ENCODE measurements around the gene PRDX6. TPM values are rescaled to one million over a fixed set of nuclear protein-coding genes. Genes with fewer than 3 reads are reported as not detected.
A peak's percentile ranks its signal among the peaks of the same experiment; 100 is the strongest.

Gene PRDX6
- total and polyA plus RNA-seq, 2 of the 4 experiments (the other 2 are of a cell fraction), result 373 to 426 TPM

DNA sequence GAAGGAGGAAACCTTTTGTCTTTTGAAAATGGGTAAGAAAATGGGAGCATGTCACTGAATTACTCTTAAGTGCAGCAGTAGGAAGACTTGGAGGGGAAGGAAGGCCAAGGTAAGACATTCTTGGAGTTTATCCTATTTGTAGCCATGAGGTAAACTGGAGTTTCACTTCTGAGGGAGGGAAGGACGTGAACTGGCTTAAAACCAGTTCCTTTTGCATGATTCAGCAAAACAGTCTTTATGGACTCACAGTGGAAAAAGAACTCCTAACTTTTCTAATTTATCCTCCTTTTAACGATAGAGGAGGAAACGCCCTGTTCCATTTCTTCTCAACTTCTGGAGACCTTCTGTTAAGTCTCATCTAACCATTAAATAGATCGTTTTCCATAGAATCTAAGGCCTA is 2.5 kb downstream of the PRDX6 start:
- Histone ChIP-seq H3K79me1 (ENCODE audit: low read depth in 1 of 2, low read length in 2 of 2) (peaks cover 22 to 66% of the 10 kb centered on the region in 2 experiments), H3K4me1 (ENCODE audit: control insufficient read depth, insufficient read depth, low read length) (peaks cover 7% of the 10 kb centered on the region), H2AFZ (replicated peaks; ENCODE audit: low read length, poor library complexity) (no peak overlapping the region), H4K8ac (ENCODE audit: low read depth in 2 of 2, low read length in 2 of 2) (peak overlapping the region in 1 of 2 experiments; percentile 2; a peak in 1 of 4 replicates), H3K27me3 (ENCODE audit: control insufficient read depth, insufficient read depth, low read length) (no peaks in the 10 kb centered on the region), H2AK5ac (ENCODE audit: low read depth, low read length) (no peak overlapping the region), H3K4me3 (ENCODE audit: insufficient read depth, low read depth, low read length) (no peak overlapping the region), H3K36me3 (ENCODE audit: control insufficient read depth, insufficient read depth, low read length) (peaks cover 23% of the 10 kb centered on the region), H3K4ac (ENCODE audit: low read depth, low read length) (no peak overlapping the region), H3K9me1 (ENCODE audit: insufficient read depth, low read length) (0 out of 2 replicates have a peak, but pooled peaks cover 3% of the 10 kb centered on the region), H4K5ac (ENCODE audit: low read depth, low read length) (no peak overlapping the region), H3K4me2 (ENCODE audit: low read depth, low read length) (peak overlapping the region; percentile 35; the same call in 1 of the 2 replicates), H2BK120ac (ENCODE audit: low read depth, low read length) (no peak overlapping the region), H3K18ac (ENCODE audit: low read depth, low read length) (no peak overlapping the region), H3K9ac (ENCODE audit: low read depth, low read length) (0 out of 2 replicates have a peak overlapping the region, but pooled peaks have one; percentile 7), H3K23ac (ENCODE audit: low read depth, low read length) (no peak overlapping the region), H2AK9ac (replicated peaks; ENCODE audit: low read depth, low read length, poor library complexity) (no peak overlapping the region), H3K27ac (ENCODE audit: insufficient read depth, low read length) (no peak overlapping the region), H4K91ac (ENCODE audit: insufficient read depth, low read depth, low read length) (no peak overlapping the region), H3K56ac (ENCODE audit: extremely low read depth, insufficient read depth, low read length) (no peak overlapping the region), H2BK15ac (ENCODE audit: low read depth, low read length) (no peak overlapping the region), H4K20me1 (ENCODE audit: insufficient read depth, low read length) (peaks cover 23% of the 10 kb centered on the region; the same call in 1 of the 2 replicates), H3K9me3 (ENCODE audit: control insufficient read depth, insufficient read depth, low read length) (no peaks in the 10 kb centered on the region), H2BK5ac (ENCODE audit: low read depth, low read length, poor library complexity, severe bottlenecking) (peak overlapping the region; percentile 9), H2BK20ac (ENCODE audit: low read depth, low read length) (no peak overlapping the region), H3K14ac (replicated peaks; ENCODE audit: low read depth, low read length) (peak overlapping the region; percentile 4)
- dilution Hi-C loops (cut with HindIII; ENCODE audit: low sequenced_read_pairs, unreplicated experiment) (no loop called here), in situ Hi-C loops (cut with MboI; ENCODE audit: low sequenced_read_pairs) (no loop called here), intact Hi-C loops (cut with micrococcal nuclease) (loop anchor here (5.0 kb wide), 1 partner anchor 547 kb away; no protein-coding TSS in a partner anchor)
- no peak for ATAC-seq (ENCODE audit: low read depth)
- DNase-seq, result peak; percentile 32
- TF ChIP-seq NFE2L2 (IDR thresholded peaks at IDR 0.05; ENCODE audit: low read depth, low read length), result peak; percentile 73
- TF ChIP-seq, protein P1, sequence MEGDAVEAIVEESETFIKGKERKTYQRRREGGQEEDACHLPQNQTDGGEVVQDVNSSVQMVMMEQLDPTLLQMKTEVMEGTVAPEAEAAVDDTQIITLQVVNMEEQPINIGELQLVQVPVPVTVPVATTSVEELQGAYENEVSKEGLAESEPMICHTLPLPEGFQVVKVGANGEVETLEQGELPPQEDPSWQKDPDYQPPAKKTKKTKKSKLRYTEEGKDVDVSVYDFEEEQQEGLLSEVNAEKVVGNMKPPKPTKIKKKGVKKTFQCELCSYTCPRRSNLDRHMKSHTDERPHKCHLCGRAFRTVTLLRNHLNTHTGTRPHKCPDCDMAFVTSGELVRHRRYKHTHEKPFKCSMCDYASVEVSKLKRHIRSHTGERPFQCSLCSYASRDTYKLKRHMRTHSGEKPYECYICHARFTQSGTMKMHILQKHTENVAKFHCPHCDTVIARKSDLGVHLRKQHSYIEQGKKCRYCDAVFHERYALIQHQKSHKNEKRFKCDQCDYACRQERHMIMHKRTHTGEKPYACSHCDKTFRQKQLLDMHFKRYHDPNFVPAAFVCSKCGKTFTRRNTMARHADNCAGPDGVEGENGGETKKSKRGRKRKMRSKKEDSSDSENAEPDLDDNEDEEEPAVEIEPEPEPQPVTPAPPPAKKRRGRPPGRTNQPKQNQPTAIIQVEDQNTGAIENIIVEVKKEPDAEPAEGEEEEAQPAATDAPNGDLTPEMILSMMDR (conservative IDR thresholded peaks at IDR 0.05; ENCODE audit: low read depth, low read length), result no peak
- no peak for TF ChIP-seq CEBPB (IDR thresholded peaks at IDR 0.05; ENCODE audit: low read depth, low read length)
- no peak for TF ChIP-seq FOS (IDR thresholded peaks at IDR 0.05; ENCODE audit: low read depth, low read length)
- TF ChIP-seq MAFK (IDR thresholded peaks at IDR 0.05; ENCODE audit: low read depth, low read length), result peak; percentile 74
- TF ChIP-seq POLR2A (IDR thresholded peaks at IDR 0.05; ENCODE audit: low read depth, low read length), result no peak
- TF ChIP-seq SMC3 (IDR thresholded peaks at IDR 0.05; ENCODE audit: low read depth, low read length), result no peak
- TF ChIP-seq MAZ (IDR thresholded peaks at IDR 0.05; ENCODE audit: borderline replicate concordance, low read depth, low read length), result no peak
- POLR2A ChIA-PET (ENCODE audit: unreplicated experiment), result no interaction called here
- CTCF ChIA-PET, result interaction anchor here (3.0 kb wide), 1 partner anchor 50 kb away, joined by 17 read pairs; no protein-coding TSS in a partner anchor
- WGBS, 2 experiments (ENCODE audit: extremely low coverage in 2 of 2, insufficient read length in 1 of 2), result no CpG with 5 or more reads among the region's 4 CpGs
- BruUV-seq (replicated peaks), result no TSS peak

Data from IMR-90 (cell line).